Osteocyte (in vitro differentiated cells): ENCODE results near the gene SH3BGR. TPM values are rescaled to one million over a fixed set of nuclear protein-coding genes. Genes with fewer than 3 reads are reported as not detected.

Experiments
- DNase-seq: peaks from one replicate; pipeline ENCODE4 v3.0.0; 2021; ENCODE audit warnings: mixed read lengths; ENCODE audit not compliant: unreplicated experiment; ENCODE audit errors: extremely low spot score
- H3K27ac Mint-ChIP-seq: one replicate; pipeline ENCODE4 v1.8.0; 2021; ENCODE audit warnings: mild to moderate bottlenecking, mixed read lengths; ENCODE audit not compliant: unreplicated experiment
- H3K27me3 Mint-ChIP-seq: one replicate; pipeline ENCODE4 v1.8.0; 2021; ENCODE audit warnings: mixed read lengths; ENCODE audit not compliant: unreplicated experiment
- H3K36me3 Mint-ChIP-seq: one replicate; pipeline ENCODE4 v1.8.0; 2021; ENCODE audit warnings: mixed read lengths; ENCODE audit not compliant: unreplicated experiment
- H3K4me1 Mint-ChIP-seq: one replicate; pipeline ENCODE4 v1.8.0; 2021; ENCODE audit warnings: mixed read lengths; ENCODE audit not compliant: unreplicated experiment
- H3K4me3 Mint-ChIP-seq: one replicate; pipeline ENCODE4 v1.8.0; 2021; ENCODE audit warnings: mild to moderate bottlenecking, moderate library complexity, mixed read lengths; ENCODE audit not compliant: unreplicated experiment
- H3K9me3 Mint-ChIP-seq: one replicate; pipeline ENCODE4 v1.8.0; 2021; ENCODE audit warnings: mixed read lengths; ENCODE audit not compliant: unreplicated experiment
- CTCF ChIP-seq: fragments of 200-600 bp; sonication (generic); IDR thresholded peaks from 2 replicates; pipeline ENCODE4 v1.5.0; 2021; ENCODE audit warnings: antibody characterized with exemption, mild to moderate bottlenecking, moderate library complexity
- total RNA-seq: library from RNA; stranded (reverse); gene quantifications from 2 replicates; pipeline ENCODE4 v1.2.1, GENCODE V29; 2021

Gene SH3BGR
- total RNA-seq, 1 donor from 2014 or later = 1.2 TPM

DNA sequence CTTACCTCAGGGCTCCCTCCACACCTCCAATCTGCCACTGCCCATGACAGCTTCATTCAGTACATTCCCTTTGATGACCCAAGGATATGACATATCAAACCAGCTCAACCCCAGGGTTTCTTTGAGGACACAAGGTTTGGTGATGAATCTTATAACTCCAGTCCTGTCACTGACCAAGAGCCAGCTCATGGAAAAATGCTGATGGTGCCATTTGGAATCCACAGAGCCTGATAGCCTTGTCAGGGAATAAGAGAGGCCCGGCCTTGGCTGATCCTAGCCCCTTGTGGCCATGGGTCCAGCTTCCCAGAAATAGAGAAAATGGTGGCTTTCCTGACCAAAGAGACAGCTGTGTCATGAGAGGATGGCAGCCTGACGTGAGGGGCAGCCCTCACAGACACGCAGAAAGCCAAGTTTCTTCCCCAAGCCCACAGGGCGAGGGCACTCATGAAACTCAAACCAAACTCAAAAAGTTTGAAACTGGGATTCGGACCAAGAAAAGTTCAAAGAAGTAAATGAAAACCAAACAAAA, 75.4 kb downstream of the SH3BGR start:
- TF ChIP-seq CTCF = no peak
- no peak overlapping the region for H3K4me3 Mint-ChIP-seq
- no peaks in the 10 kb centered on the region for H3K9me3 Mint-ChIP-seq
- H3K27me3 Mint-ChIP-seq = peaks cover 2% of the 10 kb centered on the region
- DNase-seq = no peak
- peaks cover 4% of the 10 kb centered on the region for H3K4me1 Mint-ChIP-seq
- H3K36me3 Mint-ChIP-seq = no peaks in the 10 kb centered on the region
- no peak overlapping the region for H3K27ac Mint-ChIP-seq

- Mint-ChIP-seq H3K4me1 (peaks cover 4% of the 10 kb centered on the region), H3K36me3 (no peaks in the 10 kb centered on the region)
These were observed 76.1 kb downstream of the SH3BGR start for GRCh38 chr21:39527664-39528381.

GRCh38 chr21:39529026-39529425, 77.3 kb downstream of the SH3BGR start:
- Mint-ChIP-seq H3K4me1 (no peaks in the 10 kb centered on the region), H3K27ac (no peak overlapping the region), H3K27me3 (peaks cover 2% of the 10 kb centered on the region), H3K36me3 (no peaks in the 10 kb centered on the region), H3K4me3 (no peak overlapping the region), H3K9me3 (no peaks in the 10 kb centered on the region)
- DNase-seq = no peak
- no peak for TF ChIP-seq CTCF

More at GRCh38 chr21:39527664-39528381, 76.1 kb downstream of the SH3BGR start:
- peaks cover 2% of the 10 kb centered on the region for H3K27me3 Mint-ChIP-seq
- H3K4me3 Mint-ChIP-seq = no peak overlapping the region
- DNase-seq = no peak
- no peak overlapping the region for H3K27ac Mint-ChIP-seq
- no peak for TF ChIP-seq CTCF
- no peaks in the 10 kb centered on the region for H3K9me3 Mint-ChIP-seq

- H3K27ac Mint-ChIP-seq = no peak overlapping the region
- no peaks in the 10 kb centered on the region for H3K27me3 Mint-ChIP-seq
- no peaks in the 10 kb centered on the region for H3K4me1 Mint-ChIP-seq
- H3K4me3 Mint-ChIP-seq = no peak overlapping the region
- DNase-seq = no peak
- no peaks in the 10 kb centered on the region for H3K36me3 Mint-ChIP-seq
- no peaks in the 10 kb centered on the region for H3K9me3 Mint-ChIP-seq
- no peak for TF ChIP-seq CTCF
These were observed 79.3 kb downstream of the SH3BGR start for GRCh38 chr21:39531064-39531463.

DNA sequence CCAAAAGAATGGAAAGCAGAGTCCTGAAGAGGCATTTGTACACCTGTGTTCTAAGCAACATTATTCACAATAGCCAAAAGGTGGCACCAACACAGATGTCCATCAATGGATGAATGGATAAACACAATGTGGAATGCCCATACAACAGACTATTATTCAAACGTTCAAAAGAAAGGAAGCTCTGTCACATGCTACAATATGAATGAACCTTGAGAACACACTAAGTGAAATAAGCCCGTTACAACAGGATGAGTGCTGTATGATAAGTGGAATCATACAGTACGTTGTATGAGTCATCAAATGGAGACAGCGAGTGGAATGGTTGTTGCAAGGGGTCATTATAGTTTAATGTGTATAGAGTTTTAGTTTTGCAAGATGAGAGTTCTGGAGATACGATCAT, 80.1 kb downstream of the SH3BGR start:
- no peak for DNase-seq
- TF ChIP-seq CTCF = no peak
- Mint-ChIP-seq H3K27ac (no peak overlapping the region), H3K4me3 (no peak overlapping the region), H3K36me3 (no peaks in the 10 kb centered on the region), H3K27me3 (no peaks in the 10 kb centered on the region), H3K4me1 (no peaks in the 10 kb centered on the region), H3K9me3 (no peaks in the 10 kb centered on the region)
